Uterus (tissue), 2 donors: ENCODE results near the gene TSC22D2.

Experiments
- CTCF ChIP-seq, 4 experiments: fragments of 200-600 bp in 2 of 4; fragments of 450-650 bp in 2 of 4; sonication (generic) in 2 of 4; IDR thresholded peaks; one replicate each; pipeline ENCODE4 v1.5.1; 2016 to 2019; ENCODE audit warnings: antibody characterized with exemption in 4 of 4, mild to moderate bottlenecking in 2 of 4, moderate library complexity in 1 of 4
- POLR2A ChIP-seq, 2 donors: fragments of 450-650 bp; IDR thresholded peaks; one replicate each; pipeline ENCODE4 v1.6.1; 2016; ENCODE audit warnings: antibody characterized with exemption in 2 of 2, mild to moderate bottlenecking in 1 of 2, moderate library complexity in 1 of 2

GRCh38 chr3:150488867-150489266, 80.8 kb downstream of the TSC22D2 start:
- no peak for TF ChIP-seq CTCF (IDR thresholded peaks at IDR 0.05)
- TF ChIP-seq POLR2A (IDR thresholded peaks at IDR 0.05), result no peak
